ENCODE data around the gene ZSCAN23.
A peak's percentile ranks its signal among the peaks of the same experiment; 100 is the strongest.
"Not testable (repeated sequence)": the region's sequence is repeated elsewhere in the genome, so short reads cannot be mapped to it uniquely, and the experiment has no call there.

ZSCAN23 gene

GRCh38 chr6:28436404-28436803 lies 6.9 kb downstream of the ZSCAN23 start:
- no peak for DNase-seq

GRCh38 chr6:28433119-28433518 lies 10.2 kb downstream of the ZSCAN23 start:
- no peak for DNase-seq

GRCh38 chr6:28429781-28430180 lies 13.5 kb downstream of the ZSCAN23 start:
- no peak for DNase-seq

GRCh38 chr6:28425944-28426541 lies 17.2 kb downstream of the ZSCAN23 start:
- DNase-seq = no peak

GRCh38 chr6:28424163-28424562 lies 19.1 kb downstream of the ZSCAN23 start:
- no peak for DNase-seq

- no peak for DNase-seq
Observed at GRCh38 chr6:28423546-28423945, 19.7 kb downstream of the ZSCAN23 start.

GRCh38 chr6:28413681-28414080 lies 29.6 kb downstream of the ZSCAN23 start:
- DNase-seq = no peak

- no peak for DNase-seq
Observed at GRCh38 chr6:28410767-28411166, 32.5 kb downstream of the ZSCAN23 start.

- DNase-seq = no peak
Observed at GRCh38 chr6:28408076-28408802, 35.1 kb downstream of the ZSCAN23 start.

- DNase-seq = no peak
Observed at GRCh38 chr6:28407401-28407800, 35.9 kb downstream of the ZSCAN23 start.

- DNase-seq = not testable (repeated sequence)
Observed at GRCh38 chr6:28403923-28404322, 39.4 kb downstream of the ZSCAN23 start.

- no peak for DNase-seq
Observed at GRCh38 chr6:28402197-28402596, 41.1 kb downstream of the ZSCAN23 start.

GRCh38 chr6:28401172-28401571 lies 42.1 kb downstream of the ZSCAN23 start:
- no peak for DNase-seq

- no peak for DNase-seq
Observed at GRCh38 chr6:28400122-28400451, 43.2 kb downstream of the ZSCAN23 start.

- peak; percentile 74 for DNase-seq
Observed at GRCh38 chr6:28399350-28400121, 43.8 kb downstream of the ZSCAN23 start, which contains the start of gene ZSCAN12. Gene ZSCAN12 (minus strand): TSS chr6:28399747. CDS start chr6:28398405, 1,342 bp downstream.

GRCh38 chr6:28395918-28396317 lies 47.4 kb downstream of the ZSCAN23 start:
- DNase-seq = no peak

- no peak for DNase-seq
Observed at GRCh38 chr6:28393912-28394662, 49.2 kb downstream of the ZSCAN23 start.

GRCh38 chr6:28390688-28391087 lies 52.6 kb downstream of the ZSCAN23 start:
- no peak for DNase-seq

- no peak for DNase-seq
Observed at GRCh38 chr6:28384143-28384533, 59.2 kb downstream of the ZSCAN23 start.

- DNase-seq = no peak
Observed at GRCh38 chr6:28383235-28384142, 59.8 kb downstream of the ZSCAN23 start.

Measured in NCI-H1694 (cell line).